Vagina (tissue), 2 donors: ENCODE results near the gene MPRIP. TPM values are rescaled to one million over a fixed set of nuclear protein-coding genes. Genes with fewer than 3 reads are reported as not detected.

Source experiments
- DNase-seq, 2 donors: peaks; one replicate each; pipeline ENCODE4 v3.0.0-alpha.2; 2017; ENCODE audit errors: extremely low spot score in 2 of 2
- H3K27ac ChIP-seq: fragments of 200-600 bp; sonication (generic); one replicate; pipeline ENCODE4 v1.5.1; 2019
- H3K27me3 ChIP-seq: fragments of 200-600 bp; sonication (generic); one replicate; pipeline ENCODE4 v1.5.1; 2019
- H3K36me3 ChIP-seq, 2 donors: fragments of 200-600 bp; sonication (generic); one replicate each; pipeline ENCODE4 v1.5.1; 2017 to 2019
- H3K4me1 ChIP-seq: fragments of 200-600 bp; sonication (generic); one replicate; pipeline ENCODE4 v1.5.1; 2019
- H3K4me3 ChIP-seq, 2 donors: fragments of 200-600 bp; sonication (generic); 1 replicate in 1 of 2; 2 replicates in 1 of 2; pipeline ENCODE4 v1.5.1; 2016 to 2019
- H3K9me3 ChIP-seq: fragments of 200-600 bp; sonication (generic); one replicate; pipeline ENCODE4 v1.5.1; 2019
- POLR2A ChIP-seq, 2 donors: fragments of 450-650 bp; IDR thresholded peaks; one replicate each; pipeline ENCODE4 v1.6.1; 2017; ENCODE audit warnings: antibody characterized with exemption in 2 of 2, mild to moderate bottlenecking in 2 of 2, moderate library complexity in 2 of 2
- POLR2AphosphoS5 ChIP-seq, 2 donors: sonication (generic); formaldehyde crosslinking; IDR thresholded peaks; one replicate each; pipeline ENCODE4 v1.9.0; 2017; ENCODE audit warnings: antibody characterized with exemption in 2 of 2, mild to moderate bottlenecking in 2 of 2, low read depth in 1 of 2; ENCODE audit not compliant: insufficient read depth in 1 of 2
- intact Hi-C: fragments of 100-400 bp; cut with DNase I; formaldehyde crosslinking; loops from one replicate; pipeline ENCODE4 v1.15.1; 2023
- total RNA-seq: library from RNA; depleted of rRNA; stranded (reverse); fragments of >200 nt; gene quantifications from one replicate; pipeline ENCODE4 v1.2.3, GENCODE V29; 2016
- TF ChIP-seq, protein P1 (sequence below), 3 experiments: fragments of 450-650 bp in 2 of 3; fragments of 200-600 bp in 1 of 3; sonication (generic) in 1 of 3; IDR thresholded peaks; one replicate each; pipeline ENCODE4 v1.5.1; 2017 to 2019; ENCODE audit warnings: antibody characterized with exemption in 3 of 3, mild to moderate bottlenecking in 2 of 3, moderate library complexity in 2 of 3

Gene MPRIP
- total RNA-seq, 1 donor from 2014 or later, result 202 TPM

DNA sequence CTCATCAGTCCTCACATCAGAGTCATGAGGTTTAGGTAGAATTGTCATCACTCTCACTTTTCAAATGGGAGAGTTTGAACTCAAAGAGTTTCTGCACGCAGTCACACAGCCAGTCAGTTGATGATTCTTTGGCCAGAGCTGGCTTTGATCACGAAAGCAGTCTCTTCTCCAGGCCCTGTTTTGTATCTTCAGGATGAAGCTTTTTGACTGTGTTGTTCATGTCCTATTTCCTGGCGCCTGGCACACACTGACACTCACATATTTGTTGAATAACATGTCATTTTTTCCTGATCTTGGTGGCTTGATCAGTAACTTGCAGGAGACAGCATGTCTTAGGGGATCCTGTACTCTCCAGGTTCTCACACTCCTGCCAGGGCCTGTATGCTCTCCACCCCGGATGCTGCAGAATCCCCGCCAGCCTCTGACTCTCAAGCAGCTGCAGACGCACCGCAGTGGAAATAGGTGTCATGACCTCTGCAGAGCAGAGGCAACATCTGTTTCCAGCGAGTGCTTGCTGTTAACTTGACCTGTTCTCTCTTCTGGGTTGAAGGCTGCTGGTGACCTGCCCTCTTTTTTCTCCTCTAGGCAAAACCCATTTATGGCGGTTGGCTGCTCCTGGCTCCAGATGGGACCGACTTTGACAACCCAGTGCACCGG is 33.0 kb downstream of the MPRIP start:
- Histone ChIP-seq H3K4me3 (no peak overlapping the region), H3K27me3 (no peaks in the 10 kb centered on the region), H3K9me3 (no peaks in the 10 kb centered on the region), H3K27ac (peak overlapping the region; percentile 64), H3K36me3 (peaks cover 0 to 15% of the 10 kb centered on the region in 2 donors), H3K4me1 (peaks cover 94% of the 10 kb centered on the region)
- TF ChIP-seq, protein P1, sequence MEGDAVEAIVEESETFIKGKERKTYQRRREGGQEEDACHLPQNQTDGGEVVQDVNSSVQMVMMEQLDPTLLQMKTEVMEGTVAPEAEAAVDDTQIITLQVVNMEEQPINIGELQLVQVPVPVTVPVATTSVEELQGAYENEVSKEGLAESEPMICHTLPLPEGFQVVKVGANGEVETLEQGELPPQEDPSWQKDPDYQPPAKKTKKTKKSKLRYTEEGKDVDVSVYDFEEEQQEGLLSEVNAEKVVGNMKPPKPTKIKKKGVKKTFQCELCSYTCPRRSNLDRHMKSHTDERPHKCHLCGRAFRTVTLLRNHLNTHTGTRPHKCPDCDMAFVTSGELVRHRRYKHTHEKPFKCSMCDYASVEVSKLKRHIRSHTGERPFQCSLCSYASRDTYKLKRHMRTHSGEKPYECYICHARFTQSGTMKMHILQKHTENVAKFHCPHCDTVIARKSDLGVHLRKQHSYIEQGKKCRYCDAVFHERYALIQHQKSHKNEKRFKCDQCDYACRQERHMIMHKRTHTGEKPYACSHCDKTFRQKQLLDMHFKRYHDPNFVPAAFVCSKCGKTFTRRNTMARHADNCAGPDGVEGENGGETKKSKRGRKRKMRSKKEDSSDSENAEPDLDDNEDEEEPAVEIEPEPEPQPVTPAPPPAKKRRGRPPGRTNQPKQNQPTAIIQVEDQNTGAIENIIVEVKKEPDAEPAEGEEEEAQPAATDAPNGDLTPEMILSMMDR (IDR thresholded peaks at IDR 0.05), result no peak
- TF ChIP-seq POLR2AphosphoS5 (IDR thresholded peaks at IDR 0.05; ENCODE audit: insufficient read depth in 1 of 2, low read depth in 1 of 2), result peak in 1 of 2 donors; percentile 69
- DNase-seq, result no peak
- intact Hi-C loops, result no loop called here

DNA sequence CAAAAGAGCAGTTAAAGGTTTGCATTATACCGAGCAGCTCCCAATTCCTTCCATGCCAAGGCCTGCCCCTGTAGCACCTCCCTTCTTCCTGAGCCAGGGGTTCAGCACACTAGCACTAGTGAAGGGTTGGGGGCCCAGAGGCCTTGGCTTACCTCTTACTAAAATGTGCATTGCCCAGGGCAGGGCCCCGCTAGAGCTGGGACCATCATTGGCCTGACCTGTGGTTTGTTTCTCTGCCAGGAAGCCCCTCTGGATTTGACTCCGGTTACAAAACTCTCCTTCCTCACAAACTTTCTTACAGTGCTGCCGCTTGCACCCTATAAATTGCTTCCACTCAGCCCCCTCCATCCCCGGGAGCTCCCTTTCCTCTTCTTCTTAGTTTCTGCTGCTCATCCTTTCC is 33.8 kb downstream of the MPRIP start:
- H3K4me1 ChIP-seq, result peaks cover 100% of the 10 kb centered on the region
- DNase-seq, result no peak
- TF ChIP-seq, protein P1 (IDR thresholded peaks at IDR 0.05), result no peak
- intact Hi-C loops, result no loop called here
- peak overlapping the region; percentile 64 for H3K27ac ChIP-seq
- peaks cover 0 to 13% of the 10 kb centered on the region in 2 donors for H3K36me3 ChIP-seq
- no peaks in the 10 kb centered on the region for H3K27me3 ChIP-seq
- no peak overlapping the region for H3K4me3 ChIP-seq
- H3K9me3 ChIP-seq, result no peaks in the 10 kb centered on the region

DNA sequence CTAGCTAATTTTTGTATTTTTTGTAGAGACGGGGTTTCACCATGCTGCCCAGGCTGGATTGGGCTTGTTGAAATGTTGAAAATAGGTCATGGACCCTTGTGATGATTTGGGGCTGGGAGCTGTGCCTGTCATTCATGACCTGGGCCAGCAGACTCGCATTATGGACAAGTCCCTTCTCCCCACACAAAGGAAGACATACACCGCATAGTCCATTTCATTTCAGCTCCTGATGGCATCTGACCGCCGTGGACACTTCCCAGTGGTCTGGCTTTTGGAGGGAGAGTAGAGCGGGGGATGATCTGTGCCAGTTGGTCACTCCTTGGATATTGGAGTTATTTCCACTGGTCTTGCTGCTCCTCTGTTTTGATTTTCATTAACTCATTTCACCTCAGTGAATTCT is 34.8 kb downstream of the MPRIP start:
- intact Hi-C loops, result no loop called here
- DNase-seq, result no peak
- no peak overlapping the region for H3K4me3 ChIP-seq
- no peaks in the 10 kb centered on the region for H3K9me3 ChIP-seq
- peak overlapping the region; percentile 14 for H3K27ac ChIP-seq
- H3K36me3 ChIP-seq, result peaks cover 0 to 8% of the 10 kb centered on the region in 2 donors
- no peaks in the 10 kb centered on the region for H3K27me3 ChIP-seq
- TF ChIP-seq POLR2A (IDR thresholded peaks at IDR 0.05), result no peak
- TF ChIP-seq POLR2AphosphoS5 (IDR thresholded peaks at IDR 0.05; ENCODE audit: insufficient read depth in 1 of 2, low read depth in 1 of 2), result no peak
- TF ChIP-seq, protein P1 (IDR thresholded peaks at IDR 0.05), result no peak
- H3K4me1 ChIP-seq, result peaks cover 100% of the 10 kb centered on the region

DNA sequence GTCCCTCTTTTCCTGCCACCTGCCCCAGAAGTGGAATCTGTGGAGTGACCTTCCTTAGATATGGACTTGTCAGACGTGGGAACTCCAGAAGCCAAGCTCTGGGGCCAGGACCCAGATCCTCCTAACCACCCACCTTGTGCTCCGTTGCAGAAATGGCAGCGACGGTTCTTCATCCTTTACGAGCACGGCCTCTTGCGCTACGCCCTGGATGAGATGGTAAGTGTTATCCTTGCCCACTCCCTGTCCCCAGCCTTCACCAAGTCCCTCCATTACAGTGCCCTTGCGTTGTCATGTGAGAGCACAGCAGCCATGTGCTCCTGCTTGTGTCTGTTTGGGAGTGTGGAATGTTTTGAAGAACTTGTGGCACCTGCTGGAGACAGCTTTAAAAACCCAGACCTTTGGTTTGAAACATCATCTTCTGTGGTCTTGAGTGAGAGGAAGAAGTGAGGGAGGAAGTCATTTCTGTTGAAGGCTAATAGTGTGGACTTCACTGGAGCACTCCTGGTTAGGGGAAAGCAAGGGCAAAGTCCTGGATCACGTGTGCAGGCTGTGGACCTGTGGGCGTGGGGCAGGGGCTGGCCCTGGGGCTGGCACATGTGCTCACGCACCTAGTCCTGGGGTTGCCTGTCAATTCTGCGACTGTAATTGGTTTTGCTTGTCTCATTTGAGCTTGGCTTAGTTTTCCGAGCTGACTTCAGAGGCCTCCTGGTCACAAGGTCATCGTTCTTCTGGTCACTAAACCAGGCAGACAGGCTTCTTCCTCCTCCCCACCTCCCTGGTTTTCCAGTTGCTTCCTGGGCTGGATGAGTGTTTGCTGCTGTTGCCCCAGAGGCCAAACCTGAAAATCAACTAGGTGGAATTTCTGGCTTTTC is 35.8 kb downstream of the MPRIP start:
- Histone ChIP-seq H3K4me3 (no peak overlapping the region), H3K27ac (peak overlapping the region; percentile 14), H3K27me3 (no peaks in the 10 kb centered on the region), H3K9me3 (no peaks in the 10 kb centered on the region), H3K4me1 (peaks cover 90% of the 10 kb centered on the region), H3K36me3 (peaks cover 0 to 8% of the 10 kb centered on the region in 2 donors)
- intact Hi-C loops, result no loop called here
- DNase-seq, result no peak
- TF ChIP-seq, protein P1 (IDR thresholded peaks at IDR 0.05), result no peak
- no peak for TF ChIP-seq POLR2A (IDR thresholded peaks at IDR 0.05)
- no peak for TF ChIP-seq POLR2AphosphoS5 (IDR thresholded peaks at IDR 0.05; ENCODE audit: insufficient read depth in 1 of 2, low read depth in 1 of 2)

DNA sequence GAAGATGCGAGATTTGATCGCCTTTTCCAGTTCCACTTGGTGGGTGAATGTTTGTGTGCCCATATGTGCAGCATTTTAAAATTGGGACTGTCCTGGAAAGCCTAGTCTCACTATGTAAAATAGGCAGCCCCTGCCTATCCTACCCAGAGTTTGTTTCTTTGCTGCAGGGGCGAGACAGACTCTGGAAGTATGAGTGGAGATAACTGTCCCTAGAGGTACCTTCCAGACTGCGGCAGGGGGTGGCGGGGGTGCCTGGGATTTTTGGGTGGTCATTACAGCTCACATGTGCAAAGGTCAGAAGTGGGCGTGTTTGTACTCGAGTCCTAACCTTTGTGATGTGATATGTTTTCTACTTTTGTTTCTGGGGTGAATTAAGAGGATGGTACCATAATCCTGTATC is 36.6 kb downstream of the MPRIP start:
- Histone ChIP-seq H3K27me3 (no peaks in the 10 kb centered on the region), H3K9me3 (no peaks in the 10 kb centered on the region), H3K4me1 (peaks cover 82% of the 10 kb centered on the region), H3K27ac (peak overlapping the region; percentile 11), H3K4me3 (no peak overlapping the region), H3K36me3 (peaks cover 0 to 8% of the 10 kb centered on the region in 2 donors)
- intact Hi-C loops, result no loop called here
- TF ChIP-seq POLR2AphosphoS5 (IDR thresholded peaks at IDR 0.05; ENCODE audit: insufficient read depth in 1 of 2, low read depth in 1 of 2) (no peak), POLR2A (IDR thresholded peaks at IDR 0.05) (no peak)
- TF ChIP-seq, protein P1 (IDR thresholded peaks at IDR 0.05), result no peak
- DNase-seq, result no peak
